Measurements from ENCODE around the gene BEND7.

BEND7 gene

GRCh38 chr10:13528875-13529713 lies at the start of gene BEND7:
BEND7 (minus strand) TSS chr10:13529014; CDS start chr10:13528533, 481 bp downstream.
- no peak within 1 kb of the TSS for H3K4me3 ChIP-seq (ENCODE audit: low read depth, low read length)
- TF ChIP-seq, protein P1, sequence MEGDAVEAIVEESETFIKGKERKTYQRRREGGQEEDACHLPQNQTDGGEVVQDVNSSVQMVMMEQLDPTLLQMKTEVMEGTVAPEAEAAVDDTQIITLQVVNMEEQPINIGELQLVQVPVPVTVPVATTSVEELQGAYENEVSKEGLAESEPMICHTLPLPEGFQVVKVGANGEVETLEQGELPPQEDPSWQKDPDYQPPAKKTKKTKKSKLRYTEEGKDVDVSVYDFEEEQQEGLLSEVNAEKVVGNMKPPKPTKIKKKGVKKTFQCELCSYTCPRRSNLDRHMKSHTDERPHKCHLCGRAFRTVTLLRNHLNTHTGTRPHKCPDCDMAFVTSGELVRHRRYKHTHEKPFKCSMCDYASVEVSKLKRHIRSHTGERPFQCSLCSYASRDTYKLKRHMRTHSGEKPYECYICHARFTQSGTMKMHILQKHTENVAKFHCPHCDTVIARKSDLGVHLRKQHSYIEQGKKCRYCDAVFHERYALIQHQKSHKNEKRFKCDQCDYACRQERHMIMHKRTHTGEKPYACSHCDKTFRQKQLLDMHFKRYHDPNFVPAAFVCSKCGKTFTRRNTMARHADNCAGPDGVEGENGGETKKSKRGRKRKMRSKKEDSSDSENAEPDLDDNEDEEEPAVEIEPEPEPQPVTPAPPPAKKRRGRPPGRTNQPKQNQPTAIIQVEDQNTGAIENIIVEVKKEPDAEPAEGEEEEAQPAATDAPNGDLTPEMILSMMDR (IDR thresholded peaks at IDR 0.05; ENCODE audit: insufficient read depth, low read depth, low read length, missing control alignments) = no peak
- DNase-seq (ENCODE audit: low read depth) = no peak

DNA sequence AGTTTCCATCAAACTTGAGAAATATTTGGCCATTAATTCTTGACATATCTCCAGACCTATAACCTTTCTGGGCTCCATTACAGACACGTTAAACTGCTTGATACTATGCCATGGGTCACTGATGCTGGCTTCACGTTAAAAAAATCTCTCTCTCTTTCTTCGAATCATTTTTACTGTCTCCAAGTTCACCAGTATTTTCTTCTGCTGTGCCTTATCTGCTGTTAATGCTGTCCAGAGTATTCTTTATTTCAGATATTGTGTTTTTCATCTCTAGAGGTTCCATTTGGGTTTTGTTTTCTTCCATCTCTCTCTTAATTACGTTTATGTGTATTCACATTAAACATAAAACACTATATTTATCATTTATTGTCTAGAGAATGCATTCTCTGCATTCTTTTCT lies 45.1 kb upstream of the BEND7 start:
- no peak overlapping the region; the same call in 1 of the 2 replicates for H3K4me3 ChIP-seq (ENCODE audit: low read depth, low read length)
- TF ChIP-seq, protein P1 (IDR thresholded peaks at IDR 0.05; ENCODE audit: insufficient read depth, low read depth, low read length, missing control alignments) = no peak
- no peak for DNase-seq (ENCODE audit: low read depth)

- no peak overlapping the region for H3K4me3 ChIP-seq (ENCODE audit: low read depth, low read length)
- TF ChIP-seq, protein P1 (IDR thresholded peaks at IDR 0.05; ENCODE audit: insufficient read depth, low read depth, low read length, missing control alignments) = no peak
- no peak for DNase-seq (ENCODE audit: low read depth)
These were observed 42.7 kb upstream of the BEND7 start for GRCh38 chr10:13571541-13571940.

- TF ChIP-seq, protein P1 (IDR thresholded peaks at IDR 0.05; ENCODE audit: insufficient read depth, low read depth, low read length, missing control alignments) = no peak
- H3K4me3 ChIP-seq (ENCODE audit: low read depth, low read length) = no peak overlapping the region
- no peak for DNase-seq (ENCODE audit: low read depth)
These were observed 38.2 kb upstream of the BEND7 start for GRCh38 chr10:13567030-13567429.

DNA sequence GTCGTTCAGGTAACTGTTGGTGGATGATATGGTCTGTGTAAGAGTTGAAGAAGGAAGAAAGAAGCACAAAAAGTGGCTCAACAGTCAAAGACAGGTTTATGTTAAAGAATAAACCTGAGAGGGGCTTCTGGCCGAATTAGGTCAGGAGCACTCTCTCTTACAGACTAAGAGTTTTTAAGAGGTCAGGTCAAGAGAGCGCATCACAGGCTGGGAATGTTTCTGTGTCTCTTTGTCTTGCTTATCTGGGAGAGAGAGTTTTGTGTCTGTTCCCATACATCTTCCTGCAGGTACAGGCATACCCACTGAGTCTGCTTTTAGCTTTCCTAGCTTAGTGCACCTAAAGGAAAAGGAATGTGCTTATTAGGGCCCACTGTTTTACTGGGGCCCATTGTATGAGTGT lies 35.8 kb upstream of the BEND7 start:
- no peak overlapping the region for H3K4me3 ChIP-seq (ENCODE audit: low read depth, low read length)
- no peak for DNase-seq (ENCODE audit: low read depth)

DNA sequence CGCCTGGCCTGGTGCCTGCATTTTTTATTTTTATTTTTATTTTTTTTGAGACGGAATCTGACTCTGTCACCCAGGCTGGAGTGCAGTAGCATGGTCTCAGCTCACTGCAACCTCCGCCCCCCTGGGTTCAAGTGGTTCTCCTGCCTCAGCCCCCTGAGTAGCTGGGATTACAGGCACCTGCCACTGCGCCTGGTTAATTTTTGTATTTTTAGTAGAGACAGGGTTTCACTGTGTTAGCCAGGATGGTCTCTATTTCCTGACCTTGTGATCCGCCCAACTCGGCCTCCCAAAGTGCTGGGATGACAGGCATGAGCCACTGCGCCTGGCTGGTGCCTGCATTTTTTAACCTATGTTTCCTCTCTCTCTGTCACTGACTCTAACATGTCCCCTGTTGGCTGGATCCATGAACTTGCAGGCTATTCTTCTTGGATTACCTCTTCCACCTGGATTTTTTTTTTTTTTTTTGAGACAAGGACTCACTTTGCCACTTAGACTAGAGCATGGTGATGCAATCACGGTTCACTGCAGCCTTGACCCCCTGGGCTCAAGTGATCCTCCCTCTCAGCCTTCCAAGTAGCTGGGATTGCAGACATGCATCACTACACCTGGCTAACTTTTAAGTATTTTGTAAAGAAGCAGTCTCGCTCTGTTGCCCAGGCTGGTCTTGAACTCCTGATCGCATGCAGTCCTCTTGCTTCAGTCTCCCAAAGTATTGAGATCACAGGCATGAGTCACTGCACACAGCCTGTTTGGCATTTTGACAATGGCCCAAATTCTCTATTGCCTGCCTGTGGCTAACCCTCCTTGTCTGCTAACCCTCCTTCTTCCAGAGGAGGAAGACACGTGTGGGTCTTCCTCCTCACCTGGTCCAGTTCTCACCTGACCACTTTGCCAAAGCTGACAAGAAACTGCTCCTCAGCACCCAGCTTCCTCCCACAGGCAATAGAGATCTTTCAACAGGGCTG lies 34.9 kb upstream of the BEND7 start:
- TF ChIP-seq, protein P1 (IDR thresholded peaks at IDR 0.05; ENCODE audit: insufficient read depth, low read depth, low read length, missing control alignments) = no peak
- DNase-seq (ENCODE audit: low read depth) = no peak
- H3K4me3 ChIP-seq (ENCODE audit: low read depth, low read length) = no peak overlapping the region

More for the DNA sequence above, 35.8 kb upstream of the BEND7 start:
- TF ChIP-seq, protein P1 (IDR thresholded peaks at IDR 0.05; ENCODE audit: insufficient read depth, low read depth, low read length, missing control alignments) = no peak

Measured in GM12865 (cell line).